ENCODE results near the gene MAPK11. TPM values are rescaled to one million over a fixed set of nuclear protein-coding genes. Genes with fewer than 3 reads are reported as not detected.

The MAPK11 gene
- total RNA-seq, 1 donor from 2014 or later: not detected

DNA sequence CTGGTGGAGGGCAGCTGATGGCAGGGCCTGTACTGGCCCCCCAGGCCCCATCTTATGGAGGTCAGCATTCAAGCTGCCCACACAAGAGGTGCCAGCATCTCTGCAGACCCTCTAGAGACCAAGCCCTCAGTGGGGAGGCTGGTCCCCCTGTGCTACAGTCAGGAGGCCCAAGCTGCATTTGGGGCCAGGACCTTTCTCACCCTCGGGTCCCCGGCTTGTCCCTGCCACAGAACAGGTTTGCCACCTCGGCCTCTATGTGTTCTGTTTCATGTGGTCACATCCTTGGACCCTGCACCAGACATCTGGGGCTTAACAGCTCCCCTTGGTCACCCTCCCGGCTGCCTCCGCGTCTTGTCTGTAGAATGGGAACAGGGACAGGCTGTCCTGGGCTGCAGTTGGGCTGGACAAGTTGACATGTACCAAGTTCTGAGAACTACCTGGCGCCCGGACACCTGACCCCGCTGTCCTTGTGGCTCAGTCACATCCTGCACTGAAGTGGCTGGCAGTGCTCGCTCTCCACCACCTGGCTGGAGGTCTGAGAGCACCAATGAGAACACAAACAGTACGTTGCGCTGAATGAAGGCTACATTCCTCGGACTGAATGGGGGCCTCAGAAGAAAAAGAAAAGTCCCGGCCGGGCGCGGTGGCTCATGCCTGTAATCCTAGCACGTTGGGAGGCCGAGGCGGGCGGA is 40.0 kb upstream of the MAPK11 start:
- peak; percentile 77 for DNase-seq (ENCODE audit: low spot score)
- Mint-ChIP-seq H3K27ac (peak overlapping the region; percentile 37), H3K27me3 (ENCODE audit: insufficient read depth, low read depth) (peaks cover 3% of the 10 kb centered on the region), H3K4me3 (no peak overlapping the region), H3K4me1 (peaks cover 14% of the 10 kb centered on the region), H3K9me3 (no peaks in the 10 kb centered on the region), H3K36me3 (peaks cover 5% of the 10 kb centered on the region)
- TF ChIP-seq, protein P1, sequence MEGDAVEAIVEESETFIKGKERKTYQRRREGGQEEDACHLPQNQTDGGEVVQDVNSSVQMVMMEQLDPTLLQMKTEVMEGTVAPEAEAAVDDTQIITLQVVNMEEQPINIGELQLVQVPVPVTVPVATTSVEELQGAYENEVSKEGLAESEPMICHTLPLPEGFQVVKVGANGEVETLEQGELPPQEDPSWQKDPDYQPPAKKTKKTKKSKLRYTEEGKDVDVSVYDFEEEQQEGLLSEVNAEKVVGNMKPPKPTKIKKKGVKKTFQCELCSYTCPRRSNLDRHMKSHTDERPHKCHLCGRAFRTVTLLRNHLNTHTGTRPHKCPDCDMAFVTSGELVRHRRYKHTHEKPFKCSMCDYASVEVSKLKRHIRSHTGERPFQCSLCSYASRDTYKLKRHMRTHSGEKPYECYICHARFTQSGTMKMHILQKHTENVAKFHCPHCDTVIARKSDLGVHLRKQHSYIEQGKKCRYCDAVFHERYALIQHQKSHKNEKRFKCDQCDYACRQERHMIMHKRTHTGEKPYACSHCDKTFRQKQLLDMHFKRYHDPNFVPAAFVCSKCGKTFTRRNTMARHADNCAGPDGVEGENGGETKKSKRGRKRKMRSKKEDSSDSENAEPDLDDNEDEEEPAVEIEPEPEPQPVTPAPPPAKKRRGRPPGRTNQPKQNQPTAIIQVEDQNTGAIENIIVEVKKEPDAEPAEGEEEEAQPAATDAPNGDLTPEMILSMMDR (IDR thresholded peaks at IDR 0.05): no peak
- TF ChIP-seq EZH2 (IDR thresholded peaks at IDR 0.05): no peak
- TF ChIP-seq EZH2phosphoT487 (IDR thresholded peaks at IDR 0.05): no peak
- no peaks in the 10 kb centered on the region for H3K36me3 ChIP-seq
- no peak overlapping the region for H3K9ac ChIP-seq
- H4K20me1 ChIP-seq (ENCODE audit: low read depth): peaks cover 12% of the 10 kb centered on the region
- peaks cover 25% of the 10 kb centered on the region for H3K4me1 ChIP-seq
- no peak overlapping the region for H3K4me3 ChIP-seq
- H3K27me3 ChIP-seq: no peaks in the 10 kb centered on the region
- no peak overlapping the region for H2AFZ ChIP-seq (replicated peaks)
- no peak overlapping the region for H3K4me2 ChIP-seq
- peaks cover 18% of the 10 kb centered on the region for H3K79me2 ChIP-seq (ENCODE audit: low read depth)
- H3K9me3 ChIP-seq (ENCODE audit: low read depth): no peaks in the 10 kb centered on the region
- H3F3A ChIP-seq (ENCODE audit: low read depth): peaks cover 21% of the 10 kb centered on the region
- H3K27ac ChIP-seq: no peak overlapping the region

DNA sequence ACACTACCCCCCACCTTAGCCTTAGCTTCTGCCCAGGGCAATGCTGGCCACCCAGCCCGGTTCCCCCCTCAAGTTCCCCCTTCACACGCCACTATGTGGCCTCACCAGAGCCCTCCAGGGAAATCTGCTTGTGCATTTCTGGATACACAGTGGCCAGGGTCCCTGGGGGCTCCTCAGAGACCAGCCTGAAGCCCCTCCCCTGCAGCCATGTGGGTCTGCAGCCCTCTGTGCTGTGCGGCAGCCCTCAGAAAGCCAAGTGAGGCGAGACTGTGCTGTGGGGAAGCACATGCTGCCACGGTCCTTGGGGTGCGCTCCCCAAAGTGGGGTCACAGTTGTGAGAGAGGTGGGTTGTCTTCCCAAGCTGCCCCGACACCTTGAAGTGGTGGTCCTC is 39.4 kb upstream of the MAPK11 start:
- DNase-seq (ENCODE audit: low spot score): no peak
- TF ChIP-seq EZH2phosphoT487 (IDR thresholded peaks at IDR 0.05): no peak
- TF ChIP-seq, protein P1 (IDR thresholded peaks at IDR 0.05): no peak
- TF ChIP-seq EZH2 (IDR thresholded peaks at IDR 0.05): no peak
- no peak overlapping the region for H3K9ac ChIP-seq
- H3K4me2 ChIP-seq: no peak overlapping the region
- Mint-ChIP-seq H3K9me3 (no peaks in the 10 kb centered on the region), H3K36me3 (peaks cover 5% of the 10 kb centered on the region), H3K4me1 (peaks cover 14% of the 10 kb centered on the region), H3K27ac (no peak overlapping the region), H3K27me3 (ENCODE audit: insufficient read depth, low read depth) (peaks cover 3% of the 10 kb centered on the region), H3K4me3 (no peak overlapping the region)
- no peak overlapping the region for H3K4me3 ChIP-seq
- no peaks in the 10 kb centered on the region for H3K9me3 ChIP-seq (ENCODE audit: low read depth)
- no peak overlapping the region for H2AFZ ChIP-seq (replicated peaks)
- peaks cover 28% of the 10 kb centered on the region for H3K4me1 ChIP-seq
- peaks cover 18% of the 10 kb centered on the region for H4K20me1 ChIP-seq (ENCODE audit: low read depth)
- peaks cover 24% of the 10 kb centered on the region for H3K79me2 ChIP-seq (ENCODE audit: low read depth)
- no peak overlapping the region for H3K27ac ChIP-seq
- peaks cover 21% of the 10 kb centered on the region for H3F3A ChIP-seq (ENCODE audit: low read depth)
- H3K36me3 ChIP-seq: no peaks in the 10 kb centered on the region
- H3K27me3 ChIP-seq: no peaks in the 10 kb centered on the region

DNA sequence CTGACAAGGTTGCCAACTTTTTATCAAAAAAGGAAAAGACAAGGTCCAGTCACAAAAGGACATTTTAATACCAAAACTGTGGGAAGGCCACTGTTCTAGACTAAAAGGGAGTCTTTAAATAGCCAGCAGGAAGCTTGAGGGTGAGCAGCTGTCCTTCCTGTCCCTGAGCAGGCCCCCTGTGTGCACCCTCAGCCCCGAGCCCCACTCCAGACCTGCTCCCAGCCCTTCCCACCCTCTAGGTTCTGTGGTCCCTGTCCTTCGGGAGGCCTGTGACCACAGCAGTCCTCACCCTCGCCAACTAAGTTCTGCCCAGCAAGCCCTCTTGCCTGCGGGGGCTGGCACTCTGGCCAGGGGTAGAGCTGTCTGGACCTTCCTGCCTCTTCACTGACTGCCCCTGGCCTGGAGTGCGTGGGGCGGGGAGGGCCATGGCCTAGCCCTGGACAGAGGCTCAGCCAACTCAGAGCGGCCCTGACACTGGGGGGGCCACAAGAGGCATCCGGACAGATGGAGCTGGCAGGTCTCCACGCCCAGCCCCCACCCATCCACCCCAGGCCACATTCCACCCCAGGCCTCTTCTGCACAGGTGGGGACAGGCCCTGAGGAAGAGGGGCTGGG is 38.9 kb upstream of the MAPK11 start:
- Histone ChIP-seq H3K9me3 (ENCODE audit: low read depth) (no peaks in the 10 kb centered on the region), H3K79me2 (ENCODE audit: low read depth) (peaks cover 29% of the 10 kb centered on the region), H2AFZ (replicated peaks) (no peak overlapping the region), H3K36me3 (no peaks in the 10 kb centered on the region), H3K27ac (peak overlapping the region; percentile 70), H3K9ac (no peak overlapping the region), H3K4me2 (no peak overlapping the region), H3K4me1 (peaks cover 33% of the 10 kb centered on the region), H3K4me3 (no peak overlapping the region), H4K20me1 (ENCODE audit: low read depth) (peaks cover 23% of the 10 kb centered on the region), H3F3A (ENCODE audit: low read depth) (peaks cover 21% of the 10 kb centered on the region), H3K27me3 (no peaks in the 10 kb centered on the region)
- no peaks in the 10 kb centered on the region for H3K9me3 Mint-ChIP-seq
- peaks cover 17% of the 10 kb centered on the region for H3K4me1 Mint-ChIP-seq
- peak overlapping the region; percentile 72 for H3K27ac Mint-ChIP-seq
- H3K27me3 Mint-ChIP-seq (ENCODE audit: insufficient read depth, low read depth): no peaks in the 10 kb centered on the region
- peaks cover 3% of the 10 kb centered on the region for H3K36me3 Mint-ChIP-seq
- TF ChIP-seq EZH2 (IDR thresholded peaks at IDR 0.05): no peak
- TF ChIP-seq, protein P1 (IDR thresholded peaks at IDR 0.05): no peak
- no peak for TF ChIP-seq EZH2phosphoT487 (IDR thresholded peaks at IDR 0.05)
- peak overlapping the region; percentile 60 for H3K4me3 Mint-ChIP-seq
- no peak for DNase-seq (ENCODE audit: low spot score)
